HG03135 (cell line): Measurements from ENCODE around the gene TBX21.
"Not testable (repeated sequence)": the region's sequence is repeated elsewhere in the genome, so short reads cannot be mapped to it uniquely, and the experiment has no call there.

ENCODE experiments used
- ATAC-seq: cut with Tn5 transposase; IDR thresholded peaks from one replicate; pipeline ENCODE4 v1.9.1; 2021; ENCODE audit warnings: mild to moderate bottlenecking, moderate library complexity; ENCODE audit not compliant: unreplicated experiment

The TBX21 gene

DNA sequence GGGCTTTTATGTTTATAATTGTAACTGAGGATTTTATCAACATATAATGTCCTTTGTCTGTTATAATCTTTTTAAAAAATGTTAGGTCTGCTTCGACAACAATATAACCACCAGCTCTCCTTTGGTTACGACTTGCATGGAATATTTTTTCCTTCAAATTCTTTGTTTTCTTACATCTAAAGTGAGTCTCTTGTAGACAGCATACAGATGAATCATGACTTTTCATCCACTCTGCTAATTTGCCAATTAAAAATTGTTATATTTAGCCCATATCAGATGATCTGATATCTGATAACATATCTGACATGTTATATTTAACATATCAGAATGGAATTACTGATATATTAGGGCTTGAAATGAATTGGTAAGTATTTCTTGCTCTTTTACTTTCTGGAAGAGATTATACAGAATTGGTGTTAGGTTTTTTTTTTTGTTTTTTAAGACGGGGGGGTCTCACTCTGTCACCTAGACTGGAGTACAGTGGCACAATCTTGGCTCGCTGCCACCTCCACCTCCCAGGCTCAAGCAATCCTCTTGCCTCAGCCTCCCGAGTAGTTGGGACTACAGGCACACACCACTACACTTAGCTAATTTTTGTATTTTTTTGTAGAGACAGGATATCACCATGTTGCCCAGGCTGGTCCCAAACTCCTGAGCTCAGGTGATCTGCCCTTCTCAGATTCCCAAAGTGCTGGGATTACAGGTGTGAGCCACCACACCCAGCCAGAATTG, 27.5 kb downstream of the TBX21 start:
- ATAC-seq = no peak

DNA sequence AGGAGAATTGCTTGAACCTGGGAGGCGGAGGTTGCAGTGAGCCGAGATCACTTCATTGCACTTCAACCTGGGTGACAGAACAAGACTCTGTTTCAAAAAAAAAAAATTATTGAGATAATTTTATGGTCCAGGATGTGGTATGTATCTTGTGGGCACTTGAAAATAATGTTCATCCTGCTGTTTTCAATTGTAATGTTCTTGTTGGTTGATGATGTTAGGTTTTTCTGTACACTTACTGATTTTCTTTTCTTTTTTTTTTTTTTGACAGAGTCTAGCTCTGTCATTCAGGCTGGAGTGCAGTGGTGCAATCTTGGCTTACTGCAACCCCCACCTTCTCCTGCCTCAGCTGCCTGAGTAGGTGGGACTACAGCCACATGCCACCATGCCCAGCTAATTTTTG, 29.7 kb downstream of the TBX21 start:
- no peak for ATAC-seq

DNA sequence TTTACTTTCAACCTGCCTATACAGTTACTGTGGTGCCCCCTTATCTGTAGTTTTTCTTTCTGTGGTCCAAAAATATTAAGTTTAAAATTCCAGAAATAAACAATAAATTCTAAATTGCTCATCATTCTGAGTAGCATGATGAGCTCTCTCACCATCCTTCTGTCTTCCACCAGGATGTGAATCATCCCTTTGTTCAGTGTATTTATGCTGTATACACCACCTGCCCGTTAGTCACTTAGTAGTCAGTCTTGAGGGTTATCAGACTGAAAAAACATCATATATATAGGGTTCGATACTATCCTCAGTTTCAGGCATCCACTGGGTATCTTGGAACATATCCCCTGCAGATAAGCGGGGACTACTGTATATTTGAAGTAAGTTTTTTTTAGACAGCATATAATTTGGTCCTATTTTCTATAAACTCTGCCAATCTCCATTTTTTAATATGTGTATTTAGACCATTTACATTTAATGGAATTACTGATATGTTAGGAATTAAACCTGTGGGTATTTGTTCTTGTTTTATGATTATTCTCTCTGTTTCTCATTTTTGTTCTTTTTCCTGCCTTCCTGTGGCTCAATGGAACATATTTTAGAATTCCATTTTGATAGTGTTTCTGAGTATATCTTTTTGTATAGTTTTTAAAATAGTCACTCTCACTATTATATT, 31.0 kb downstream of the TBX21 start:
- ATAC-seq = no peak

DNA sequence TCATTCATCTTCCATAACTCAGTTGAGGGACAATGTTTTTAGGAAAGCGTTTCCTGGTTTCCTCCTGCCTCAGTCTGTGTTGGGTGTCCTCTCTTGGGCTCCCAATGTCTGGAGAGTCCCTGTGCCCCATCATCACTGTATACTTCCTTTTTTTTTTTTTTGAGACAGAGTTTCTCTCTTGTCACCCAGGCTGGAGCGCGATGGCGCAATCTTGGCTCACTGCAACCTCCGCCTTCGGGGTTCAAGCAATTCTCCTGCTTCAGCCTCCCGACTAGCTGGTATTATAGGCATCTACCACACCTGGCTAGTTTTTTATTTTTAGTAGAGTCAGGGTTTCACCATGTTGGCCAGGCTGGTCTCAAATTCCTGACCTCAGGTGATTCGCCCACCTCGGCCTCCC, 40.6 kb downstream of the TBX21 start:
- not testable (repeated sequence) for ATAC-seq

DNA sequence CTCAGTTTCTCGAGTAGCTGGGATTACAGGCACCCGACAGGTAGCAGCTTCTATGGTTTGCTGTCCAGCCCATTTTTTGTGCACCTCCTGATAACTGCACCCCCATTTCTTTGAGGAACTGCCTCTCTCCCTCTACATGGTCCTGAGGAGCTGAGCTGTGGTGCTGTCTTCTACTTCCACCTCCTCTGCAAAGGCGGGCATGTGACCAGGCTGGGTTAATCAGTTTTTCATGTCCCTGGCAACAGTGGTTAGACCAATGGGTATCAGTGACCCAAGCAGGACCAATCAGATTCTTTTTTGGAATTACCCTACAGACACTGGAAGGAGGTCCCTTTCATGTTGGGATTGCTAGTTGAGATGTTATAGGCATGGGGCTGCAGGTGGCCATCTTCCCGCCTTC, 41.3 kb downstream of the TBX21 start:
- no peak for ATAC-seq

DNA sequence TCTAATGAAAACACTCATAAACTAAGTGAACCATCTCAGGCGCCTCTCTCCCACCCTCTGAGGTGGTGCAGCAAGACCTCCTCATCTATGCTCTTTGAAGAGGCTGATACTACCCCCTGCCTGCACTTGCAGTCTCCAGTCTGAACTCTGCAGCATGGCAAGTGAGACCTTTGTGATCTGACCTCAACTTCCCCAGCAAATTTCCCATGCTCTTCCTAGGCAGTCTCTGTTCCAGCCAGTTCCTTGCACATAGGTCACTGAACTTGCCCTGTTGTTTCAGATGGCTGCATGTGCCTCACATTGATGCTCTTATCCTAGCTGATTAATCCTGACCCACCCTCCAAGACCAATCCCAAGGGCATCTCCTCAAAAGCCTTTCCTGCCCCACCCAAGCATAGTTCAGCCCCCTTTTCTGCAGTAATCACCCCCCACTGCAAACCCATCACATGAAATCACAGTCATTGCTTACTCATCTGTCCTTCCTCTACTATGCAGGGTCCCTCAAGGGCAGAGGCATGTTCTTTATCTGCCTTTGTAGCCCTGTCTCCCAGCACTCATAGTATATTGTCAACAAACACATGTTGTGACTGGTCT, 42.0 kb downstream of the TBX21 start:
- no peak for ATAC-seq

DNA sequence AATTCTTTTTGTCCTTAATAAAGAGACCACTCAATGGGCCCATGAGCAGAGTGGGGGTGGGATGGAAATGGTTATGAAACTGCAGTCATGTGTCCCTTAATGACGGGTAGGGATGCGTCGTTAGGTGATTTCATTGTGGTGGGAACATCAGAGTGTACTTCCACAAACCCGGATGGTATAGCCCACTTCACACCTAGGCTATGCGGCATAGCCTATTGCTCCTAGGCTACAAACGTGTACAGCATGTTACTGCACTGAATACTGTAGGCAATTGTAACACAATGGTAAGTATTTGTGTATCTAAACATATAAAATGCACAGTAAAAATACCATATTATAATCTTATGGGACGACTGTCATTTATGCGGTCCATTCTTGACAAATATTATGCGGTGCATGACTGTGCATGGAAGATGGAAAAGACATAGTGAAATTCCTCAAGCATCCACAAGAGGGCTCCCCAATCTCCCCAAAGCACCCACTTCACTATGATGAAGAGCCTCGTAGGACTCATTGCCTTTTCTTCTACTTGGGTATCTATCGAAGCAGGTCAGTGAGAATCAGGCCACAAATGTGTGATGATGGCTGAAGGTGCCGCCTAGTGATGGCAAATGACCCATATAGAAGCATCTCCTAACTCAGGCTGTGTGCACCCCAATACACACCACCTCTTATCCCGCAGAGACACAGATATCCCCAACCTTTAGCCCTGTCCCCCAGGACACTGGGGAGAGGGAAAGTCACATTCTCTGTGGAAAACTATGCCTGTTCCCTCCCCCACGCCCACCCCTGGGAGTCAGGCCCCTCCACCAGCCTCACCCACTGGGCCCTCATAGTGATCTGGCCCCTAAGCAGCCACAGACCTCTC, 43.5 kb downstream of the TBX21 start:
- ATAC-seq = no peak

DNA sequence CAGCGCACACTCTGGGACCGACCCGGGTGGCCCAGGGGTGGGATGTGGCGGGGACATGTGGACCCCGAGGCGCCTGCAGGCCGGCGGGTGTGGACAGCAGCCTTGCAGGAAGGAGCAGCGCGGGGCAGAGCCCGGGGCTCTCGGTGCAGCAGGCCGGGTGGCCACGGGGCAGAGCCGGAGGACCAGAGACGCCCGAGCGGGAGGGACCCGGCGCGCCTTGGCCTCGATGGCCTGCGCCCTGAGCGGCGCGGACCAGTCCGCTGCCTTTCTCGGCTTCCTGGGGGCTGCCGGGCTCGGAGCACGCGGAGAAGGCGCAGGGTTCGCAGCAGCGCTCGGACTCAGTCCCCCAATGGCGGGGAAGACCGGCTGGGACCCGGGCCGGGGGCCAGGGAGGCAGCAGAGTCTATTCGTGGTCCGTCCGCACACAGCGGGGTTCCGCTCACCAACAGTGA, 45.2 kb downstream of the TBX21 start:
- no peak for ATAC-seq

DNA sequence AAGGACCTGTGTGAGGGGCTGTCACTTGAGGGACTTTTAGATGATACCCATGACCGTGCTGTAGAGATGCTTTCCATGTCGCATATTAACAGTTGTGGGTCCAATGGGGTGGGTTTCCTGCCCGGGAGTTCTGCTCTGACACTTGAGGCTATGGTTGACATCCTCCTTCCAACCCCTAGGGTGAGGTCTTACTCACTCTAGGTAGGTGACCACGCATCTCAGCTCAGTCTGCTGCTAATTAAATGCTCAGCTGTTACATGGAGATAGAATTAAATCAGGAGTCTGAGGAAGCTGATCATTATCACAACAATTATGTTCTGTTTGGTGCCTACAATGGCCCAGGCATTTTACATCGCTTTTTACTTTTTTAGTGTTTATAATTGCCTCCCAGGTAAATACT, 48.4 kb downstream of the TBX21 start:
- no peak for ATAC-seq

DNA sequence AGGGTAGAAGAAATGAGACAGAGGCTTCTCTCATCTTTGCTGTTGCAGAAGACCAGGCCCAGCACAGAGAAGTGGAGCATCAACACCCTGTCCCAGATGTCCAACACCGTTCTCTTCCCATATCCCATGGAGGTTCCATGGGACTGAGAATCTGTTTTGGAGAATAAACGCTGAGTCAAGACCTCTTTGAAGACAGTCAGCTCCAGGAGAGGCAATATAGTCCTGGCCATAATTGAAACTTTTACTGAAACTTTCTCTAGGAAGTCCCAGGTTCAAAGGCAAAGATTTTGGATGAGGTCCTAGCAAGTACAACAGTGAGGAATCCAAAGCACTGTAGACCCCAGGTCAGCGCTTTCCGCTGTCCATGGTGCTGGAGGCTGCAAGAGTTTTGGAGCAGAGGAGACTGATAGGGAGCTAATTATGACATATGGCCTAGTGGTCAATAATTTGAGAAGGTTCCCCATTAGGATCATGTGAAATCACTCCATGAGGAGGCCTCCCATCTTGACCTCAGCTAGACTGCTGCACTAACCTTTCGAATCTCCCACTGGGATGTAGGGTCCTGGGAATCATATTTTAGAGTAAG, 52.6 kb downstream of the TBX21 start:
- ATAC-seq = no peak

DNA sequence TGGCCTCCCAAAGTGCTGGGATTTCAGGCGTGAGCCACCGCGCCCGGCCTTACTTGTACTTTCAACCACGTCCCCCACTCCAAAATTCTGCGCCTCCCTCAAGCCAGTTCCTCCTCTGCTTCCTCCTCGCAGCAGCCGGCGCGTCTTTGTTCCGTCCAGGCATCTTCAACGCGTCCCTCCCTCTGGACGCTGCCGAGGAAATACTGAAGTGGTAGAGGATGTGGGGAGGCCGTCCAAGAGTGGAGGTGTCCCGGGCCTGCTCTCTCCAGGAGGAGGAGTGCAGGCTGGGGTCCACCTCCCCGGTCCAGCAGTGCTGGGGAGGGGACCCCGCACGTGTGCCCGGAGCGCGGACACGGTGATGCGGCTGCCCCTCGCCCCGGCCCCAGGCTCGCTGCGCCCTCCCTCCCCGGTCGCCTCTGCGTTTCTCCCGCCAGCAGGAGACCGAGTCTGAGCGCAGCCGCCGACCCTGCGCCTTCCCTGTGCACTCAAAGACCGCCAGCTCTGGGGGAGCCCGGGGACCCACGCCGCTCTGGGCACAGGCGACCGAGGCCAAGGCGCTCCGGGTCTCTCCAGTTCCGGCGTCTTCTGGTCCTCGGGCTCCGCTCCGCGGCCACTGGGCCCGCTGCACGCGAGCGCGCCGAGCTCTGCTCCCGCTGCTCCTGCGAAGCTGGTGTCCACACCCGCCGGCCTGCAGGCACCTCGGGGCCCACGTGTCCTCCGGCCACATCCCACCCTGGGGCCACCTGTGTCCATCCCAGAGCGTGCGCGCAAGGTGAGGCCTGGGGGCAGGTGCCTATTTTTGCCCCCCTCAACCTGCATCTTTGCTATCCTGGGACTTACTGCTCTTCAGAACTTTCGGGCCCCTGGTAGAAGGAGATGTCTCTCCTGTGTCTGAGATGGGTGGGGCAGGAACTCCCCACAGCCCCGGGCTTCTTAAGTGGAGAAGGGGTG, 56.9 kb downstream of the TBX21 start:
- no peak for ATAC-seq

DNA sequence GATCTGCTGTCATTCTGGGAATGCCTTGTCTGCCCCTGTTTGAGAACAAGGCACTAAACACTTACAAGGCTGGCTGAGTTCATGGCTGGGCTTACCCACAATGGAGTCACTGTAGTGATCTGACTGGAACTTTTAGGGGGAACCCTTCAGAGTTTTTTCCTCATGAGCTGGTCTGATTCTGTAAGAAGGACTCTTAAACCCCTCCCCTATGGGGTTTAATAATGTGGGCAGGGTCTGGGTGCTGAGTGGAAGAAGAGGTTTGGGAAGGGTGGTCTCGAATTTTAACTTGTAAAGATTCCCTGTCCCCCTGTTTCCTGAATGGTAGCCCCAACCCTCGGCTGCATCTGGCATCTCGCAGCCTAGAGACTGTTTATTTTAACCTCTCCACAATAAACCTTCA, 58.0 kb downstream of the TBX21 start:
- ATAC-seq = no peak

DNA sequence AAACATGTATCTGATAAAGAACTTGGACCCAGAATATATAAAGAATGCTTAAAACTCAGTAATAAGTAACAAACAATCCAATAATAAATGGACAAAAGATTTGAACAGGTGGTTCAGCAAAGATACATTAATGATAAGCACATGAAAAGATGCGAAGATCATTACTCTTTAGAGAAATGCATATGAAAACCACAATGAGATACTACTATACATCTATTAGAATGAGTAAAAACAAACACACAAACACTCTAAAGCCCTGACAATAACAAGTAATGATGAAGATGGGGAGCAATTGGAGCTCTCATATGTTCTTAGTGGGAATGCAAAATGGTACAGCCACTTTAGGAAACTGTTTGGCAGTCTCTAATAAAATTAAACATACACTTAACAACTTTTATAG, 59.4 kb downstream of the TBX21 start:
- ATAC-seq = no peak

DNA sequence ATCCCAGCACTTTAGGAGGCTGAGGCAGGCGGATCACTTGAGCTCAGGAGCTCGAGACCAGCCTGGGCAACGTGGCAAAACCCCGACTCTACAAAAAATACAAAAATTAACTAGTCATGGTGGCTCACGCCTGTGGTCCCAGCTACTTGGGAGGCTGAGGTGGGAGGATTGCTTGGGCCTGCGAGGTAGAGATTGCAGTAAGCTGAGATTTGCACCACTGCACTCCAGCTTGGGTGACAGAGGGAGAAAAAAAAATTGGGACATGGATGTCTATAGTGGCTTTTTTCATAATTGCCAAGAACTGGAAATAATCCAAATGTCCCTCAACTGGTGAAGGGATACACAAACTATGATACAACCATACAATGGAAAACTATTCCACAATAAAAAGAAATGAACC, 59.9 kb downstream of the TBX21 start:
- no peak for ATAC-seq
